ENCODE measurements around the gene BMP7. TPM values are rescaled to one million over a fixed set of nuclear protein-coding genes. Genes with fewer than 3 reads are reported as not detected.

Gene BMP7
- total and polyA plus RNA-seq, 2 of the 13 experiments (the other 11 are each of a cell fraction or from before 2014, with no cell fraction given): not detected

- peak; percentile 29 for TF ChIP-seq TEAD3 (CRISPR knock-in tag; optimal IDR thresholded peaks at IDR 0.05; ENCODE audit: borderline replicate concordance)
- TF ChIP-seq RFXANK (CRISPR knock-in tag; IDR thresholded peaks at IDR 0.05): no peak
- no peak for TF ChIP-seq ZFP36L1 (CRISPR knock-in tag; IDR thresholded peaks at IDR 0.05)
- TF ChIP-seq ATF7 (IDR thresholded peaks at IDR 0.05): no peak
- no peak for TF ChIP-seq ATF7 (CRISPR knock-in tag; IDR thresholded peaks at IDR 0.05)
- no peak for TF ChIP-seq KDM4B (CRISPR knock-in tag; IDR thresholded peaks at IDR 0.05)
- TF ChIP-seq SNAPC2 (CRISPR knock-in tag; IDR thresholded peaks at IDR 0.05): no peak
- TF ChIP-seq SRY (CRISPR knock-in tag; IDR thresholded peaks at IDR 0.05): no peak
- TF ChIP-seq, protein P1, sequence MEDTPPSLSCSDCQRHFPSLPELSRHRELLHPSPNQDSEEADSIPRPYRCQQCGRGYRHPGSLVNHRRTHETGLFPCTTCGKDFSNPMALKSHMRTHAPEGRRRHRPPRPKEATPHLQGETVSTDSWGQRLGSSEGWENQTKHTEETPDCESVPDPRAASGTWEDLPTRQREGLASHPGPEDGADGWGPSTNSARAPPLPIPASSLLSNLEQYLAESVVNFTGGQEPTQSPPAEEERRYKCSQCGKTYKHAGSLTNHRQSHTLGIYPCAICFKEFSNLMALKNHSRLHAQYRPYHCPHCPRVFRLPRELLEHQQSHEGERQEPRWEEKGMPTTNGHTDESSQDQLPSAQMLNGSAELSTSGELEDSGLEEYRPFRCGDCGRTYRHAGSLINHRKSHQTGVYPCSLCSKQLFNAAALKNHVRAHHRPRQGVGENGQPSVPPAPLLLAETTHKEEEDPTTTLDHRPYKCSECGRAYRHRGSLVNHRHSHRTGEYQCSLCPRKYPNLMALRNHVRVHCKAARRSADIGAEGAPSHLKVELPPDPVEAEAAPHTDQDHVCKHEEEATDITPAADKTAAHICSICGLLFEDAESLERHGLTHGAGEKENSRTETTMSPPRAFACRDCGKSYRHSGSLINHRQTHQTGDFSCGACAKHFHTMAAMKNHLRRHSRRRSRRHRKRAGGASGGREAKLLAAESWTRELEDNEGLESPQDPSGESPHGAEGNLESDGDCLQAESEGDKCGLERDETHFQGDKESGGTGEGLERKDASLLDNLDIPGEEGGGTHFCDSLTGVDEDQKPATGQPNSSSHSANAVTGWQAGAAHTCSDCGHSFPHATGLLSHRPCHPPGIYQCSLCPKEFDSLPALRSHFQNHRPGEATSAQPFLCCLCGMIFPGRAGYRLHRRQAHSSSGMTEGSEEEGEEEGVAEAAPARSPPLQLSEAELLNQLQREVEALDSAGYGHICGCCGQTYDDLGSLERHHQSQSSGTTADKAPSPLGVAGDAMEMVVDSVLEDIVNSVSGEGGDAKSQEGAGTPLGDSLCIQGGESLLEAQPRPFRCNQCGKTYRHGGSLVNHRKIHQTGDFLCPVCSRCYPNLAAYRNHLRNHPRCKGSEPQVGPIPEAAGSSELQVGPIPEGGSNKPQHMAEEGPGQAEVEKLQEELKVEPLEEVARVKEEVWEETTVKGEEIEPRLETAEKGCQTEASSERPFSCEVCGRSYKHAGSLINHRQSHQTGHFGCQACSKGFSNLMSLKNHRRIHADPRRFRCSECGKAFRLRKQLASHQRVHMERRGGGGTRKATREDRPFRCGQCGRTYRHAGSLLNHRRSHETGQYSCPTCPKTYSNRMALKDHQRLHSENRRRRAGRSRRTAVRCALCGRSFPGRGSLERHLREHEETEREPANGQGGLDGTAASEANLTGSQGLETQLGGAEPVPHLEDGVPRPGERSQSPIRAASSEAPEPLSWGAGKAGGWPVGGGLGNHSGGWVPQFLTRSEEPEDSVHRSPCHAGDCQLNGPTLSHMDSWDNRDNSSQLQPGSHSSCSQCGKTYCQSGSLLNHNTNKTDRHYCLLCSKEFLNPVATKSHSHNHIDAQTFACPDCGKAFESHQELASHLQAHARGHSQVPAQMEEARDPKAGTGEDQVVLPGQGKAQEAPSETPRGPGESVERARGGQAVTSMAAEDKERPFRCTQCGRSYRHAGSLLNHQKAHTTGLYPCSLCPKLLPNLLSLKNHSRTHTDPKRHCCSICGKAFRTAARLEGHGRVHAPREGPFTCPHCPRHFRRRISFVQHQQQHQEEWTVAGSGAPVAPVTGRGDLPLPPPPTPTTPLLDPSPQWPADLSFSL (CRISPR knock-in tag; IDR thresholded peaks at IDR 0.05): no peak
- TF ChIP-seq, protein P2, sequence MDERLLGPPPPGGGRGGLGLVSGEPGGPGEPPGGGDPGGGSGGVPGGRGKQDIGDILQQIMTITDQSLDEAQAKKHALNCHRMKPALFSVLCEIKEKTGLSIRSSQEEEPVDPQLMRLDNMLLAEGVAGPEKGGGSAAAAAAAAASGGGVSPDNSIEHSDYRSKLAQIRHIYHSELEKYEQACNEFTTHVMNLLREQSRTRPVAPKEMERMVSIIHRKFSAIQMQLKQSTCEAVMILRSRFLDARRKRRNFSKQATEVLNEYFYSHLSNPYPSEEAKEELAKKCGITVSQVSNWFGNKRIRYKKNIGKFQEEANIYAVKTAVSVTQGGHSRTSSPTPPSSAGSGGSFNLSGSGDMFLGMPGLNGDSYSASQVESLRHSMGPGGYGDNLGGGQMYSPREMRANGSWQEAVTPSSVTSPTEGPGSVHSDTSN (CRISPR knock-in tag; IDR thresholded peaks at IDR 0.05): no peak
- no peak for TF ChIP-seq ZNF570 (CRISPR knock-in tag; IDR thresholded peaks at IDR 0.05; ENCODE audit: borderline replicate concordance)
- TF ChIP-seq, protein P3, sequence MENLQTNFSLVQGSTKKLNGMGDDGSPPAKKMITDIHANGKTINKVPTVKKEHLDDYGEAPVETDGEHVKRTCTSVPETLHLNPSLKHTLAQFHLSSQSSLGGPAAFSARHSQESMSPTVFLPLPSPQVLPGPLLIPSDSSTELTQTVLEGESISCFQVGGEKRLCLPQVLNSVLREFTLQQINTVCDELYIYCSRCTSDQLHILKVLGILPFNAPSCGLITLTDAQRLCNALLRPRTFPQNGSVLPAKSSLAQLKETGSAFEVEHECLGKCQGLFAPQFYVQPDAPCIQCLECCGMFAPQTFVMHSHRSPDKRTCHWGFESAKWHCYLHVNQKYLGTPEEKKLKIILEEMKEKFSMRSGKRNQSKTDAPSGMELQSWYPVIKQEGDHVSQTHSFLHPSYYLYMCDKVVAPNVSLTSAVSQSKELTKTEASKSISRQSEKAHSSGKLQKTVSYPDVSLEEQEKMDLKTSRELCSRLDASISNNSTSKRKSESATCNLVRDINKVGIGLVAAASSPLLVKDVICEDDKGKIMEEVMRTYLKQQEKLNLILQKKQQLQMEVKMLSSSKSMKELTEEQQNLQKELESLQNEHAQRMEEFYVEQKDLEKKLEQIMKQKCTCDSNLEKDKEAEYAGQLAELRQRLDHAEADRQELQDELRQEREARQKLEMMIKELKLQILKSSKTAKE (CRISPR knock-in tag; IDR thresholded peaks at IDR 0.05; ENCODE audit: borderline replicate concordance): peak; percentile 72; the same call in 1 of the 2 replicates
- TF ChIP-seq POGK (CRISPR knock-in tag; conservative IDR thresholded peaks at IDR 0.05): no peak; the same call in 1 of the 2 replicates
- peak; percentile 36 for TF ChIP-seq XRCC5 (optimal IDR thresholded peaks at IDR 0.05; ENCODE audit: low read length)
- no peak for TF ChIP-seq ZNF143 (CRISPR knock-in tag; IDR thresholded peaks at IDR 0.05)
- no peak for TF ChIP-seq RARG (CRISPR knock-in tag; IDR thresholded peaks at IDR 0.05; ENCODE audit: low read depth)
- no peak for TF ChIP-seq MED1 (CRISPR knock-in tag; IDR thresholded peaks at IDR 0.05)
- no peak for TF ChIP-seq ZNF225 (CRISPR knock-in tag; IDR thresholded peaks at IDR 0.05)
- TF ChIP-seq RXRA (CRISPR knock-in tag; IDR thresholded peaks at IDR 0.05): peak; percentile 26; the same call in 1 of the 2 replicates
Observed at GRCh38 chr20:57263801-57264792, 2.3 kb downstream of the BMP7 start (continued).
